ENCODE data around the gene PTCHD4. TPM values are rescaled to one million over a fixed set of nuclear protein-coding genes. Genes with fewer than 3 reads are reported as not detected.

The PTCHD4 gene
- total RNA-seq, 1 experiment from 2014 or later: 0.96 TPM

GRCh38 chr6:48085131-48085741 lies 25.8 kb downstream of the PTCHD4 start:
- Histone ChIP-seq H2AFZ (ENCODE audit: low read length) (no peak overlapping the region), H2BK20ac (ENCODE audit: low read depth, low read length, poor library complexity, severe bottlenecking) (no peak overlapping the region), H2BK12ac (ENCODE audit: insufficient read length, low read depth, low read length) (no peak overlapping the region), H4K91ac (ENCODE audit: insufficient read length, low read depth, low read length) (no peak overlapping the region), H3K4me1 (ENCODE audit: insufficient read depth, low read length) (no peaks in the 10 kb centered on the region), H4K20me1 (ENCODE audit: control insufficient read depth, insufficient read depth, insufficient read length) (no peaks in the 10 kb centered on the region), H4K8ac (replicated peaks; ENCODE audit: insufficient read length, low read depth, low read length) (no peak overlapping the region), H3K79me1 (ENCODE audit: insufficient read depth, low read depth, low read length, poor library complexity, severe bottlenecking) (no peaks in the 10 kb centered on the region), H3K9ac (ENCODE audit: extremely low read depth, insufficient read length, low read length) (no peak overlapping the region), H3K79me2 (ENCODE audit: insufficient read depth, low read length) (no peaks in the 10 kb centered on the region), H3K4ac (ENCODE audit: low read depth, low read length) (no peak overlapping the region), H2BK120ac (ENCODE audit: low read depth, low read length, poor library complexity, severe bottlenecking) (no peak overlapping the region), H3K27me3 (ENCODE audit: insufficient read depth, low read length) (no peaks in the 10 kb centered on the region), H3K18ac (ENCODE audit: insufficient read length, low read depth, low read length) (no peak overlapping the region), H3K4me2 (ENCODE audit: insufficient read depth, insufficient read length, low read length) (no peak overlapping the region), H3K27ac (ENCODE audit: insufficient read length, low read depth, low read length) (no peak overlapping the region), H3K56ac (ENCODE audit: insufficient read length, low read depth, low read length) (no peak overlapping the region), H2AK5ac (ENCODE audit: insufficient read length, low read length) (no peak overlapping the region), H3T11ph (ENCODE audit: low read length) (no peak overlapping the region), H3K23ac (ENCODE audit: insufficient read length, low read depth, low read length) (no peak overlapping the region), H2BK5ac (ENCODE audit: insufficient read length, low read length) (no peak overlapping the region), H3K14ac (ENCODE audit: insufficient read depth, low read length) (no peak overlapping the region), H4K5ac (ENCODE audit: insufficient read length, low read depth, low read length) (no peak overlapping the region), H3K9me3 (ENCODE audit: control insufficient read depth, low read depth, low read length) (no peaks in the 10 kb centered on the region), H2BK15ac (ENCODE audit: low read depth, low read length) (no peak overlapping the region), H3K23me2 (ENCODE audit: insufficient read length, low read depth, low read length, poor library complexity, severe bottlenecking) (no peaks in the 10 kb centered on the region)
- no peaks in the 10 kb centered on the region for H3K27me3 Mint-ChIP-seq (ENCODE audit: low read depth)
- H3K4me1 Mint-ChIP-seq: no peaks in the 10 kb centered on the region
- H3K9me3 Mint-ChIP-seq: peaks cover 4 to 7% of the 10 kb centered on the region in 2 experiments; a peak in 4 of 5 replicates
- TF ChIP-seq CTCF (conservative IDR thresholded peaks at IDR 0.05): no peak
- peaks cover 0 to 25% (median 9%) of the 10 kb centered on the region in 3 experiments; a peak in 4 of 7 replicates for H3K36me3 Mint-ChIP-seq (ENCODE audit: insufficient read depth in 1 of 3, low read depth in 3 of 3)
- no peak overlapping the region for H3K27ac Mint-ChIP-seq
- no peak overlapping the region for H3K4me3 Mint-ChIP-seq
- no peak for DNase-seq
